Measurements from ENCODE around the gene STXBP3.

DNA sequence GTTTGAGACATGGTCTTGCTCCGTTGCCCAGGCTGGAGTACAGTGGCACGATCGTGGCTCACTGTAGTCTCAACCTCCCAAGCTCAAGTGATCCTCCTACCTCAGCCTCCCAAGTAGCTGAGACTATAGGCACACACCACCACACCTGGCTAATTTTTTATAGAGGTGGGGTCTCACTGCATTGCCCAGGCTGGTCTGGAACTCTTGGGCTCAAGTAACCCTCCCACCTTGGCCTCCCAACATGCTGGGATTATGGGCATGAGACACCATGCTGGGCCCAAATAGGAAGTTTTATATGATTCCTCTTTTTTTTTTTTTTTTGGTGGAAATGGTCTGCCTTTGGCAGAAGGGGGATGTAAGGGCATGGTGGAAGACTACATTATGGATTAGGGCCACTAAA, 39.8 kb upstream of the STXBP3 start:
- TF ChIP-seq, protein P1, sequence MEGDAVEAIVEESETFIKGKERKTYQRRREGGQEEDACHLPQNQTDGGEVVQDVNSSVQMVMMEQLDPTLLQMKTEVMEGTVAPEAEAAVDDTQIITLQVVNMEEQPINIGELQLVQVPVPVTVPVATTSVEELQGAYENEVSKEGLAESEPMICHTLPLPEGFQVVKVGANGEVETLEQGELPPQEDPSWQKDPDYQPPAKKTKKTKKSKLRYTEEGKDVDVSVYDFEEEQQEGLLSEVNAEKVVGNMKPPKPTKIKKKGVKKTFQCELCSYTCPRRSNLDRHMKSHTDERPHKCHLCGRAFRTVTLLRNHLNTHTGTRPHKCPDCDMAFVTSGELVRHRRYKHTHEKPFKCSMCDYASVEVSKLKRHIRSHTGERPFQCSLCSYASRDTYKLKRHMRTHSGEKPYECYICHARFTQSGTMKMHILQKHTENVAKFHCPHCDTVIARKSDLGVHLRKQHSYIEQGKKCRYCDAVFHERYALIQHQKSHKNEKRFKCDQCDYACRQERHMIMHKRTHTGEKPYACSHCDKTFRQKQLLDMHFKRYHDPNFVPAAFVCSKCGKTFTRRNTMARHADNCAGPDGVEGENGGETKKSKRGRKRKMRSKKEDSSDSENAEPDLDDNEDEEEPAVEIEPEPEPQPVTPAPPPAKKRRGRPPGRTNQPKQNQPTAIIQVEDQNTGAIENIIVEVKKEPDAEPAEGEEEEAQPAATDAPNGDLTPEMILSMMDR (IDR thresholded peaks at IDR 0.05; ENCODE audit: poor library complexity) = no peak
- TF ChIP-seq EZH2phosphoT487 (IDR thresholded peaks at IDR 0.05; ENCODE audit: low read depth, severe bottlenecking, unreplicated experiment) = no peak

All from hepatocyte (in vitro differentiated cells).